GM18861 (cell line): Measurements from ENCODE around the gene CHD3.

Source experiments
- ATAC-seq: cut with Tn5 transposase; IDR thresholded peaks from one replicate; pipeline ENCODE4 v1.9.1; 2021; ENCODE audit not compliant: unreplicated experiment

The CHD3 gene

DNA sequence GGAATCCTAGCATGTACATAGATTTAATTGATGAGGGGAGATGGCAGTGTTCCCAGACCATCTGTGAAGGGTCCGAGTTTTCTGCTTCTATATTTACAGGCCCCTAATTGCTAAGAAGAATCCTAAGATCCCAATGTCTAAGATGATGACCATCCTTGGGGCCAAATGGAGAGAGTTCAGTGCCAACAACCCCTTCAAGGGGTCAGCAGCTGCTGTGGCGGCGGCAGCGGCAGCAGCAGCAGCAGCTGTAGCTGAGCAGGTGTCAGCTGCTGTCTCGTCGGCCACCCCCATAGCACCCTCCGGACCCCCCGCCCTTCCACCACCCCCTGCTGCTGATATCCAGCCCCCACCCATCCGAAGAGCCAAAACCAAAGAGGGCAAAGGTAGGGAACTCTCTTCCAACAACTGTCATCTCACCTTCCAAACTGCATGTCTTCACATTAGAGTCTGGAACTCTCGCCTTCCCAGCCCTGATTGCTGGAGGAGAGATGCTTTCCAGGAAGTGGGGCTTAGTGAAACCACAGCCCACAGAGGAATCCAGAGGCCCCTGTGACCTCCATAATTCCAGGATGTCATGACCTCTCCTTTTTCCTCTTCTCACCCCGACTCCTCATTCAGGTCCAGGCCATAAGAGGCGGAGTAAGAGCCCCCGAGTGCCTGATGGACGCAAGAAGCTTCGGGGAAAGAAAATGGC, 4.7 kb downstream of the CHD3 start:
- no peak for ATAC-seq

DNA sequence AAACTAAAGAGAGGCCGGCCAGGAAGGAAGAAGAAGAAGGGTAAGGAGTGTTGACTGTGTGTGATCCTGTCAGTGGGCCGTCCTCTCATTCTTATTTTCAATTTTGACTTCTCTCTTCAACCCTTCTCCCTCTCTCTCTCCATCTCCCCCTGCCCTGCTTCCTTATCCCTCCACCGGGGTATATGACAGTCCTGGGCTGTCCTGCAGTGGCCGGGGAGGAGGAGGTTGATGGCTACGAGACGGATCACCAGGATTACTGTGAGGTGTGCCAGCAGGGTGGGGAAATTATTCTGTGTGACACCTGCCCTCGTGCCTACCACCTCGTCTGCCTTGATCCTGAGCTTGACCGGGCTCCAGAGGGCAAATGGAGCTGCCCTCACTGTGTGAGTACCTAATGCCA, 5.6 kb downstream of the CHD3 start:
- ATAC-seq, result no peak

DNA sequence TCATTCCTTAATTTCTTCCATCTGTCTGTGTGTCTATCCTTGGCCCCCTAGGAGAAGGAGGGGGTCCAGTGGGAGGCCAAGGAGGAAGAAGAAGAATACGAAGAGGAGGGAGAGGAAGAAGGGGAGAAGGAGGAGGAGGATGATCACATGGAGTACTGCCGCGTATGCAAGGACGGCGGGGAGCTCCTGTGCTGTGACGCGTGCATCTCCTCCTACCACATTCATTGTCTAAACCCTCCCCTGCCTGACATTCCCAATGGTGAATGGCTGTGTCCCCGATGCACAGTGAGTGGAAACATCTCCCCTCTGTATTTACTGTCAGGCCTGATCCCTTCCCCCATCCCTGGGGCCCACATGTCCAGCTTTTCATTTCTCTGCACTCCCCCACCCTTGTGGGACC, 6.3 kb downstream of the CHD3 start:
- no peak for ATAC-seq

DNA sequence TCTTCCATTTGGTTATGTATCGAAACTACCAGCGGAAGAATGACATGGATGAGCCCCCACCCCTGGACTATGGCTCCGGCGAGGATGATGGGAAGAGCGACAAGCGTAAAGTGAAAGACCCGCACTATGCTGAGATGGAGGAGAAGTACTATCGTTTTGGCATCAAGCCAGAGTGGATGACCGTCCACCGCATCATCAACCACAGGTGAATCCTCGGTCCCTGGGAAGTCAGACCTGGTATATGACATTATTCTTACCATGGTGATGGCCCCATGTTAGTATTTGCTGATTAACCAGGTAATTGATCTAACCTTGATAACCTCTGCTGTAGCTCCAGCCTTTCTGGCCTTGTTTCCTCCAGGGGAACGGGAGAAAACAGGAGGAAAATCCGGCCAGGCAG, 8.5 kb downstream of the CHD3 start:
- no peak for ATAC-seq

DNA sequence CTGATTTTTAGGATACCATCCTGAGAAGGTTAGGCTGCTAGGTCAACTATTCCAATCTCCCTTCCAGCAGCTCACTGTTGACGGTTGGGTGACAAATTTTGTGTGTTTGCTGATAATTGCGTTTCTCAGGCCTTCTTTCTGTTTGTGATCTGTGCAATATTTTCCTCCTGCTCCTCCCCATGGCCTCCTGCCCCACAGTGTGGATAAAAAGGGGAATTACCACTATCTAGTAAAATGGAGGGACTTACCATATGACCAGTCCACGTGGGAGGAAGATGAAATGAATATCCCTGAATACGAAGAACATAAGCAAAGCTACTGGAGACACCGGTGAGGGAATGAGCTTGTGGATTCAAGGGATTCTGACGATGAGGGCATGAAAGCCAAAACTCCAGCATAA, 9.2 kb downstream of the CHD3 start:
- no peak for ATAC-seq

DNA sequence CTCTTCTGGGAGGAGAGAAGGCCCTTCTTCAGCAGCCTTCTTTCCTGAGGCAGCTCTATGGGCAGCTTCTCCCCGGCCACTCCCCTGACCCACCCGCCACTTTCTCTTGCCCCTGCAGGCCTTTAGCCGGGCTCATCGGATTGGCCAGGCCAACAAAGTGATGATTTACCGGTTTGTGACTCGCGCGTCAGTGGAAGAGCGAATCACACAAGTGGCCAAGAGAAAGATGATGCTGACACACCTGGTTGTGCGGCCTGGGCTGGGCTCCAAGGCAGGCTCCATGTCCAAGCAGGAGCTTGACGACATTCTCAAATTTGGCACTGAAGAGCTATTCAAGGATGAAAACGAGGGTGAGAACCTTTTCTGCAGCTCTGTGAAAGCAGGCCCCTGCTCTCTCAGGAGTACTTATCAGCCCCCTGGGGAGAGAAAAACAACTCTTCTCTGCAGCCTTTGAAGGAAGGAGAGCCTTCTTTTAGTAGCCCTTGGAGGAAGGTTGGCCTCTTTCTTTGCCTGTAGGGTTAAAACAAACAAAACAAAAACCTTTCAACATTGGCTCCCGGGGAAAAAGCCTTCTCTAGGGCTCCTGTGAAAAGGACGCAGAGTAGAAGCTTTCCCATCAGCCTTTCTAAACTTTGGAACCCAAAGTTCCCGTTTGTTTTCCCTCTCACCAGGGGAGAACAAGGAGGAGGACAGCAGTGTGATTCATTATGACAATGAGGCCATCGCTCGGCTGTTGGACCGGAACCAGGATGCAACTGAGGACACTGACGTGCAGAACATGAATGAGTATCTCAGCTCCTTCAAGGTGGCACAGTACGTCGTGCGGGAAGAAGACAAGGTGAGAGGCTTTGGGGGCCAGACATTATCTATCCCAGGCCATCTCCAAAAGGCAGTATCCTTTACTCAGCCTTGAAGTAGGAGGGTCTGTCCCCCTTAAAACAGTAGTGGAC, 14.8 kb downstream of the CHD3 start:
- ATAC-seq, result no peak

DNA sequence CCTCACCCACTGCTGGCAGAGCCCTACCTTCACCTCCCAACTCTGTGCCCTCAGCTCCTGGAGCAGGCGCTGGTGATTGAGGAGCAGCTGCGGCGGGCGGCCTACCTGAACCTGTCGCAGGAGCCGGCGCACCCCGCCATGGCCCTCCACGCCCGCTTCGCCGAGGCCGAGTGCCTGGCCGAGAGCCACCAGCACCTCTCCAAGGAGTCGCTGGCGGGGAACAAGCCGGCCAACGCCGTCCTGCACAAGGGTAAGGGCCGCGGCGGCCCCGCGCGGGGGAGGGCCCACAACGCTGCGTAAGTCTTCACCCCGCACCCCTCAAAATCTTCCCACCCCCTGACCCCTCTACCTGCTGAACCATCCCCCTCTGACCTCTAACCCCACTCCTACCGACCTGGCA, 20.5 kb downstream of the CHD3 start:
- ATAC-seq, result no peak

DNA sequence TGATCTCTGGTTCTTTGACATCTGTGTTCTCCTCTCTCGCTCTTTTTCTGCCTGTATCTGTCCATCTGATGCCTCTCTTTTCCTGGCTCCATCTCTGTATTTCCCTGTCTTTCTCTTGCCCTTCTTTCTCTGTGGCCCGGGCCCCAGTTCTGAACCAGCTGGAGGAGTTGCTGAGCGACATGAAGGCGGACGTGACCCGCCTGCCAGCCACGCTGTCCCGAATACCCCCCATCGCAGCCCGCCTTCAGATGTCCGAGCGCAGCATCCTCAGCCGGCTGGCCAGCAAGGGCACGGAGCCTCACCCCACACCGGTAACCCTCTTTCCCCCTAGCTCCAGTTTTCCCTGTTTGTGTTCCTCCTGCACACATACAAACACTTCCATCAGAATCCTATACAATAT, 21.7 kb downstream of the CHD3 start:
- no peak for ATAC-seq

DNA sequence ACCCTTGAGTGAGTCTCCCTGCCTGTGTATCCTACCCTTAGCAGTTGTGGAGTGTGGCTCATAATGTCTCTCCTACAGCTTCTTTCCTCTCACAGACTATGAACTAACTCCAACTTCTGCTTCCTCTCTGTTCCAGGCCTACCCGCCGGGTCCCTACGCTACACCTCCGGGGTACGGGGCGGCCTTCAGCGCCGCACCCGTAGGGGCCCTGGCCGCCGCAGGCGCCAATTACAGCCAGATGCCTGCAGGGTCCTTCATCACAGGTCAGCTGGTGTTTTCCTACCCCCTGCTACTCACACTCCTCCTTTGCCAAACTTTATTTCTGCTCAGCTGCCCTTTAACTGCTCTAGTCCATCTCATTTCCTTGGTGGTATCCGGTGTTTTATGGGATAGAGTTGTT, 22.1 kb downstream of the CHD3 start:
- no peak for ATAC-seq

DNA sequence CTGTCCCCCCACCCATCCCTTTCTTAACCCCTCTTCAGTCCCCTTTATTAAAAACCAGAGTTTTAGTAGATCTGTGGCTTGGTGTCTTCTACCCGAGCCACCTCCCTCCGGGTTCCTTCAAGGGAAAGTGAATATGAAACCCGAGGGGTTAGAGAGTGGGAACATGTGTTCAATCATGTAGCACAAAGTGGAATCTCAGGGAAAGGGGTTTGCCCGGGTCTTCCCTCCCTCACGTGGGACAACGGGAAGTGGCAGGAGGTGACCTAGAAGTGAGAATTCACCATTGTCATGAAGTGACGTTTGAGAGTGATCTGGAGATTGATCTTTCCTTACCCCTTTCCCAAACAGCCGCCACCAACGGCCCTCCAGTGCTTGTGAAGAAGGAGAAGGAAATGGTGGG, 22.5 kb downstream of the CHD3 start:
- ATAC-seq, result no peak

DNA sequence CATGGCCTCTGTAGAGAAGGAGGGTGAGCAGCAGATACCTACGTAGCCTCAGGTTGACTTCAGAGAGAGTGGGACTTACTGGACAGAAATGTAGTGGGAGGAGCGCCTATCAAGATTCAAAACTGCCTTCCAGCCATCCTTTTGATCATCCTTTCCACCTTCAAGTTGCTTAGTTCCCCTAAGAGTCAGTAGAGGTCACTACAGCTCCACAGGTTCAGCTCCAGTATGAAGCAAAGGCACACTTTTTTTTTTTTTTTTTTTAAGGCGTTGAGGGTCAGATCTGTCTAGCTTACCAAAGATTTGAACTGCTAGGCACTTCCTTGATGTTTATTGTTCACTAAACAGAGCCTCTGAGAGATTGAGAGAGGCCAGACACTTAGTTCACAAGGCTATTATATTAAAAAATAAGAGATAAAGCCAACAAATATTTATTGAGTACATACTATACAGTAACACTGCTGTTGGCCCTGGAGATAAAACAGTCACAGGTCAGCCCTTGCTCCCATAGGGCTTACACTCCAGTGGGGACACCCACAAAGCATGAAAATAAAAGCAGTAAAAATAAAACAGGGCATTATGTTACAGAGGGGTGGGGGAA, 24.4 kb downstream of the CHD3 start:
- no peak for ATAC-seq

DNA sequence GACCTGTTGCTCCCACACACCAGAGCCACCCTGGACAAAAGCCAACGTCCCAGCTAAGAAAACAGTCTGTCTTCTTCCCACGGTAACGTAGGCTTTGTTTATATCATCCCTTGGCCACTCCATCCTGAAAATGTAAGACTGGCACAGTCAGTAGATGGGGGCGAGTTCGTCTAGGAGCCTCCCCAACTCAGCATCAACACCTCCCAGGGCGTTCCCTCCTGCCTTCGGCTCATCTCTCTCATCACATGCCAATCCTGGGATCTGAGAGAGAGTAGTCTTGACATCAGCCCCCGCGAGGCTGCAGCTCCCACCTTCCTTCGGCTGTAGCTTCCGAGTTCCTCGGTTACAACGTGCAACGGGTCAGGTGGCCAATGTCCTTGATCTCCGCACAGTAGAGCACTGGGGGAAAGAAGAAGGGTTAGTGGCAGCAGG, 26.6 kb downstream of the CHD3 start:
- ATAC-seq, result no peak

DNA sequence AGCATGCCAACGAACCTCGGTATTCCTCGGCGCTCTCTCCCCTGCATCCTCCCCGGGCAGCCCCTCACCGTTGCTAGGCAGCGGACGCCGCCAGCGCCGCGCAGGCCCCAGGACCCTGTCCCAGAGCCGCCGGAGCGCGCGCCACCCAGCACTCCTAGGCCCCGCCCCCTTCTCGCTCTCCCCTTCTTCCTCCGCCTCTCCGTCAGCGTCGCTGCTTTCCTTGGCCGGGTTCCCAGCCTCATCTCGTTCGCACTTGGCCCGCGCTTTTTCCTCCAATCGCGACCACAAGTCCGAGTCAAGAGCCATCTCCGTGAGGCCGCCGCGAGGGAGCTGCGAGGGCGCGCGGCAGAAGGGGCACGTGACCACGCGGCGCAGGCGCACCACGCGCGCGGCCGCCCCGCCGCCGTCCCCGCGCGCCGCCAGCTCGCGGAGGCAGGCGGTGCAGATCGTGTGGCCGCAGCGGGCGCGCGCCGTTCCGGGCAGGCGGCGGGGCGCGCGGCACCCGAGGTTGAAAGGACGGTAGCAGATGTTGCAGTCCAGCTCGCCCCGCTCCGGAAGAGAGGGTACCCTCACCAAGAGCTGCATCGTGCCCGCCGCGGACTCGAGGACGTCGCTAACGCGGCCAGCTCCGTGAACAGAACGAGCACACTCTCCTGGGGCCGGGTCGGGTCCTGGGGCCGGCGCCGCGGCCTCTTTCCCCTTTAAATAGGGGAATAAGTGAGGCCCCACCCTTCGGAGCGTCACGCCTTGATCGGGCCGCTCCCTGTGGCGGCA, 27.2 kb downstream of the CHD3 start, which contains the start of gene RNF227:
Gene RNF227 (minus strand): TSS at position 679 of the 774 bp plus-strand sequence. CDS start 94 bp downstream, at position 585.
- ATAC-seq, result peak; percentile 54

DNA sequence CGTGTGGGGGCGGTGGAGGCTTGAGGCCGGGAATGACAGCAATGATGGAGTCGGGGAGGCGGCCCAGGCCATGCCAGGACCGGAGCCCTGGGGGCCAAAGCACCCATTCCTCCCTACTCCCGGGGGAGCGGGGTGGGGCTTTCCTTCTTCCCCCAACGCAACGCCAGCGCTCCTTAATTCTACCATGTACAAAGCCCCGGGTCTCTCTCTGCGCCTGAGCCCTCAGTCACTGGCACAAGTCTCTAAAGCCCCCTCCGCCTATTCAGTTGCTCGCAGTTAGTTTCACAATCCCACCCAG, 27.7 kb downstream of the CHD3 start:
- ATAC-seq, result no peak

DNA sequence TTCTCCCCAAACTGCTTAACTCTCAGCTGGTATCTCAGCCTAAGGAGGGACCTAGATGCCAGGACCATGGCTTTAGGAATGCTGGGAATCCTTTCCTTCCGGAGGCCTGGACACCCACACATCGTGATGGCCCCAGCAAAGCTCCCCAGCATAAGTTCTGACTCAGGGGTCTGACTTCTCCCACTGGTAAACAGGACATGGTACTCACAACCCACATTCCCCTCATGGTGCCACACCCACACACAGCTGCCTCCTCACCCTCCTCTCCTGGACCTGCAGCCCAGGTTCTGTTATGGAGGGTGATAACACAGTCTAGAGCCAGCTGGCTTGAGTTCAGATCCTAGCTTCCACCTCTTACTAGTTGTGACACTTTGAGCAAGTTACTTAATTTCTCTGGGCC, 28.2 kb downstream of the CHD3 start:
- no peak for ATAC-seq

DNA sequence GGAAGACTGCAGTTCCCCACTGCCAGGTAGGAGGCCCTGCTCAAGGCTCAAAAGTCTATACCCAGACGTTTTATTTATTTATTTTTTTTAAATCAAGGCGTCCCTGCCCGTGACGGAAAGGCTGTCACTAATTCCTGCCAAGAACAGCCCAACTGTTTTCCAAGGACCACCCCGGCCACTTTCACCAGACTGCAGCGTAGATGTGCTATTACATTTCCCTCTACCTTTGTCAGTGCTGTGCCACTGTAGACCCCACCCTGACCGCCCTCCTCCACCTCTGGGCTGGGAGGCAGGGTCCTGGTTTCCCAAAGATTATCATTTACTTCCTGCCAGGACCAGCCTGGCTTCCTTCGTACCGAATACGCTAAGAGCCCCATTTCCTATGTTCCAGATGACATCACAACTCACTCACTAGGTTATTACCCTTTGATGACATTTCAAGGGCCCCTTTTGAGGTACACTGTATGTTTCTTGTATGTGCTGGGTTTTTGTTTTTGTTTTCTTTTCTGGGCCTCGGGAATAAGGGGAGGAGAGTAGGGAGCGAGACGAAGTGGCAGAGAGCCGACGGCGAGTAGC, 33.8 kb downstream of the CHD3 start:
- no peak for ATAC-seq

DNA sequence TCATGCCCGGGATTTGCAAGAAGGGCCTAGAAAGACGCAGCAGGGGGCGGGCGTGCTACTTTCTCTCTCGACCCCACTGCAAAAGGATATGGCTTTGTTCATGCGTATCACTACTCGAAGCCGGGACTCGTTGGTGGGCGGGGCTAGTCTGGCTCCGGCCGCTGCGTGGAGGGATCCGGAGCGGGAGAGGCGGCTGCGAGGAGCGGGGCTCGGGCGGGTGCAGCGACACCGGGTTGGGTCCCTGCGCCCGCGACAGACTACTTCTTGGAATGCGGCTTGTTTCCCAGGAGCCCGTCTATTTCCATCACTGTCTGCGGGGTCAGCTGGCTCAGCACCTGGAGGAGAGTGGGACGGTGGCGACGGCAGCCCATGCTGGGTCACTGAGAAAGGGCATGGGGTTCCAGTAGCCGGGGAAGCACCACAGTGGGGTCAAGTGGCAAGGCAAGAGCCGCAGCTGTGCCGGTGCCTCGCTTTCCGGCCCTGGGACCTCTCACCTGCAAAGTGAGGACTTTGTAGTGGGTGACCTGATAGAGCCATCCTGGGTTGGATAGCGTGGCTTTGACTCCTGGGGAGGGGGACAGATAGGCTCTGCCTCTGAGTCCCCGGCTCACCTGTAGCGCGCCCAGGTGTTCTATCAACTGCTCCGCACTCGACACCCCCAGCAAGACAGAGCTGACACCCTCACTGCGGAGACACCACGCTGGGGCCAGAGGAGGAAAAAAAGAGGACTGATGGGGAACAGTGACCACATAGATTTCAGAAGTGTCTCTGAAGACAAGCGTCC, 34.4 kb downstream of the CHD3 start:
- no peak for ATAC-seq

DNA sequence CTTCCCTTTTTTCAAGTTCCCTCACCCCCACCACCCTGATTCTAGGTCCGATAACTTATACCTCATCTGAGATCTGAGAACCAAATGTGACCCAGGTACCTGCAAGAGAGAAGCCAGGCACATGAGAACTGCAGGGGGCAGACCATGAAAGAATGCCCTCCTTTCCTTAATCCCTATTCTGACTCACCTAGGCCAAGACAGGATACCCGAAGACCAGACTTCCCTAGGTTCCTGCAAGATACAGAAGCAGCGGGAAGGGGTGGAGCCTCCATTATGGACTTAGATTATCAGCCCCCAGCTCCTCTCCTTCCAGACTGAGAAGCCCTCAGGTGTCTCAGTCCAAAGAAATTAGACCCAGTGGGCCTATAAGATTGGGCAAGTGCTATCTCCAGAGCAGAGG, 39.0 kb downstream of the CHD3 start:
- ATAC-seq, result no peak

DNA sequence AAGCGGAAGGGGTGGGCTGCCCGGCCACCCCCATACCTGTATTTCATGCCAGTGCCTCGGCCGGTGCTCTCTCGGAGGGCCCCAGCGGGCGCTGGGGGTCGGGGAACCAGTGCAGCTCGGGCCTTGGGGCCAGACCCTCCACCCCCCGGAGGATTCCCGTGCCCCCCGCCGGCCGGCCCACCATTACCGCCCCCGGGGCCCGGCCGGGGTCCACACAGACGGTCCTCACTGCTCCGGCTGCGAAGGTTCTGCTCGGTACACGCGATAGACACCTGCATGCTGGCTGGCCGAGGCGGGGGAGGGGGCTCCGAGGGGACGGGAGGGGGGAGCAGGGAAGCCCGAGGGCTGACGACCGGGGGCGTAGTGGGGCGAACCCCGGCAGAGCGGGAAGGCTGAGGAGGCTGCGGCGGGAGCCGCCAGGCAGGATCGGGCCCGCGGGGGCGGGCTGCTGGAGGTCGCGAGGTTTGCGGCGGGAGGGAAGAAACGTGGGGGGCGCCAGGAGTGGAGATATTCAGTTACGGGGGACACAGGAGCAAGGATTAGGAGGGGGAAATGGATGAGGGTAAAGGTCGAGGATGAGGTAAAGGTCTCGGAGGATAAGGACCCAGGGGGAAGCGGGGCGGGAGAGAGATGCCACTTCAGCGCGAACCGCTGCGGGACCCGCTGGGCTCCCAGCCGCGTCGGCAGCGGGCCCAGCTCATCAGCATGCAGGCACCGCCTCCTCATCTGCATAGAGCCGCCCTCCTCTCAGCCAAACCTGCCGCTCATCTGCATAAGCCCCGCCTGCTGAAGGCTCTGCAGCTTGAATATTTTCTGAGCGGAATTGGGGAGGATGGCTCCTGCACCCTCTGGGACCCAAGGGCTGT, 40.8 kb downstream of the CHD3 start, which contains the start of gene KCNAB3:
Gene KCNAB3 (minus strand): TSS at position 699 of the 866 bp plus-strand sequence. CDS start 421 bp downstream, at position 278.
- no peak for ATAC-seq
